ENCODE results near the gene SYNPR.

The SYNPR gene

DNA sequence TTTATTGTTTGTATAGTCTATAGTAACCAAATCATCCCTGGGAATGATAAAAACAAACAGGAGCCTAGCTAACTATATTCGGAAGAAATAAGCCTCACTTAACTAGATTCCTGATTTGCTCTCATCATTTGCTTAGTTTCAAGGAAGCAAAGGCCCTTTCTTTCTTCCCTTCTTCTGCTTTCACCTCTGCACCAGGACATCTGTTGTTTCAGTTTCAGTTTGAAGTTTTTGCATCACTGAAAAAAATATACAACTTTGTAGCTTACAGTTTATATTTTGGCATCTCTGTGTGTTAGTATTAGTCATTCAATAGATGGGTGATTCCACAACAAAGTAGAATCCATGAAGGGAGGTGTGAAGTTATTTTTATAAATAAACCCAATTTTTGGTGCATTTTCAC lies 260.8 kb downstream of the SYNPR start:
- no peak for DNase-seq (ENCODE audit: low read depth in 2 of 2)

DNA sequence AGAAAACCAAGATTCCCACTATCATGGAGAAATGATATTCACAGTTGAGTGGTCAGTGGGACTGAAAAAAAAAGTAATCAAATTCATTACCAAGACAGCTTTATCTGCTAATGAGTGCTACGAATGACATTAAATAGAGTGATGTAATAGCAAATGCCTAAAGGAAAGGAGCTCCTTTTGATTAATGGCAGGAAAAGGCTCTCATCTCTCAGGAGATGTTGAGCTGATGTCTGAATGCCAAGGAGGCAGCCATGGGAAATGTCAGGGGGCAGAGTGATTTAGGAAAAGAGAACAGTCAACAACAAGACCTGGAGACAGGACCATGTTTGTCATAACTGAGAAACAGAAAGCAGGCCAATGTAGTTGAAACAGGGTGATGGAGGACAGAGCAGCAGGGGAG lies 277.7 kb downstream of the SYNPR start:
- no peak for DNase-seq (ENCODE audit: low read depth in 2 of 2)

DNA sequence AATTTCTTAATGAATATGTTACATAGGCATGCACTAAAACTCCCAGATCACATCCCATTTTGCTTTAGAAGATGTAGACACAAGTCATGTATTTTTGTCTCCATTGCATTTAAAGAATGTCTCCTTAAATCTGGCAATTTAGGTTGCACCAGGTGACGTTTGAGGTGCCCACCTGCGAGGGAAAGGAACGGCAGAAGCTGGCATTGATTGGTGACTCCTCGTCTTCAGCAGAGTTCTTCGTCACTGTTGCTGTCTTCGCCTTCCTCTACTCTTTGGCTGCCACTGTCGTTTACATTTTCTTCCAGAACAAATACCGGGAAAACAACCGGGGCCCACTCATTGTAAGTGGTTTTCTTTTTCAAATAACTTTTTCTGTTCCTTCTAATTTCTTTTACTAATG lies 278.3 kb downstream of the SYNPR start:
- no peak for DNase-seq (ENCODE audit: low read depth in 2 of 2)

DNA sequence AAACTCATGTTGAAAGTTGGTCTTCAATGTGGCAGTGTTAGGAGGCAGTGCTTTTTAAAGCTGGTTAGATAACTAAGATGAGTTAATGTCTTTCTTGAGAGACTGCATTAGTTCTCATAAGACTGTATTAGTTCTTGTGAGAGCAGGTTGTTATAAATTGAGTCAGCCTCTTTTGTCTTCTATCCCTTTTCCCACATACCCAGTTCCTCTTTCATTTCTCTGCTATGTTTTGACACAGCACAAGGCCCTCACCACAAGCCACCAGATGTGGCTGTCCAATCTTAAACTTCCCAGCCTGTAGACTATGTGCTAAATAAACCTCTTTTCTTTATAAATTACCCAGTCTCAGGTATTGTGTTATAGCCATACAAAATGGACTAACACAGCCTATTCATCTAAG lies 279.8 kb downstream of the SYNPR start:
- DNase-seq (ENCODE audit: low read depth in 2 of 2): no peak

DNA sequence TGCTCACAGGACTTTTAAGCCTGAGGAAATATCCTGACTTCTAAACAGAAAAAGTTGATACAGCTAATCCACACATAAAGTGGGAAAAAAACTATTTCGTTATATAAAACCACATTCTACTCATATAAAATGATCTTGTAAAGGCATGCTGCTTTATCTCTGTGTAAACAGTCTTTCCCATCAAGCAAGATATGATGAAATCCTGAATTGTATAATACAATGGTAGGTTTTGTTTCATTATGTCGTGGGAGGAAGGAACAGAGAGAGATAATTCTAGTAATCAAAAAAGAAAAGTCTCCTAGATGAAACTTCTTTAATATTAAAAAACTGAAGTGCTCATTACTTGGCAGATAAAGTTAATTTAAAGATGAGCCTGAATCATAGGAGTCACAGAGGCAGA lies 281.8 kb downstream of the SYNPR start:
- DNase-seq (ENCODE audit: low read depth in 2 of 2): no peak

DNA sequence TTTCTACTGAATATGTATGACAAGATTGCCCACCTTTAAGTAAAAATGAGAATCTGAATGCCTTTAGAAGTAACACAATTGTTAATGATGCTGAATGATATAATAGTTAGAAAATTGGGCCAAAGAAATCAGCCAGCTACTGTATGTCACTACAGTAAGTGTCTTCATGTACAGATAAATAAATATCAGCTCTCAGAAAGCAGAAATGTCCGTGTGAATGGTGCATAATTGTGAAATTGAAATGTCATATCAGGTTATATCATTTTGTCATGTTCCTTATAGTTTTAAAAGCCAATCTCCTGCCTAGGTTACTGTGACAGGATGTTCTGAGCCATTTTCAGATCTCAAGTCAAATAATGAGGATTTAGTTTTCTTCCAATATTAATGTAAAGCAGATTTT lies 283.8 kb downstream of the SYNPR start:
- DNase-seq (ENCODE audit: low read depth in 2 of 2): no peak

DNA sequence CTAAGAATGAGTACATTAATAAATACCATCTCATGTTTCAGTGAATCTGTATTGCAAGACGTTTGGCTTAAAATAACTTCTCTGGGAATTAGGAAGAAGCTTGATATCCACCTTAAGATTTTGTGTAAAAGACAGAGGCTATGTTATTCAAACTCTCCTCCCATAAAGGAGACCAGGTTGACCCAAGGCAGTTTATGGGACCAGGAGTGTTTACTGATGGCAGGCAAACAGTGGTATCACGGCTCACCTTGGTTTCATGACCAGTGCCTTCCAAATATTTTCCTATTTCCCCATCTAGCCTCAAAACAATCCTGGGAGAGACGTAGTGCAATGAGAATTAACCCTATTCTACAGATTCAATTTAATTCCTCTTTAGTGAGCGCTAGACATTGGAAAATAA lies 284.2 kb downstream of the SYNPR start:
- DNase-seq (ENCODE audit: low read depth in 2 of 2): no peak

DNA sequence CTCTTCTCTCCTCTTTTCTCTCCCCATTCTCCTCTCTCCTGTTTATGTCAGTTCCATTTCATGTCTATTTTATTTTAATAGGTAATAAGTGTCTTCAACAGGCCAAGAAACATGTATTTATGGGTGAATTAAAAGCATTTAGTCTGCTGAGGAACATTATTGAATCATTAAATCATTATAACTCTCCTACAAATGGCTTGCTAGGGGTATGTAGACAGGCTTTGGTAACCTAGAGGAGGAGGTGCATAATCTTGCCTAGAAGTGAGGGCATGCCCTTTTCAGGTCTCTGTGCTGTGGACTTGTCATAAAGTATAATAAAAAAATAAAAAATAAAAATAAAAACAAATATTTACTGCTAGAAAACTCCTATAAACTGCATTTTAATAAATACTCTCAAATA lies 285.5 kb downstream of the SYNPR start:
- no peak for DNase-seq (ENCODE audit: low read depth in 2 of 2)

DNA sequence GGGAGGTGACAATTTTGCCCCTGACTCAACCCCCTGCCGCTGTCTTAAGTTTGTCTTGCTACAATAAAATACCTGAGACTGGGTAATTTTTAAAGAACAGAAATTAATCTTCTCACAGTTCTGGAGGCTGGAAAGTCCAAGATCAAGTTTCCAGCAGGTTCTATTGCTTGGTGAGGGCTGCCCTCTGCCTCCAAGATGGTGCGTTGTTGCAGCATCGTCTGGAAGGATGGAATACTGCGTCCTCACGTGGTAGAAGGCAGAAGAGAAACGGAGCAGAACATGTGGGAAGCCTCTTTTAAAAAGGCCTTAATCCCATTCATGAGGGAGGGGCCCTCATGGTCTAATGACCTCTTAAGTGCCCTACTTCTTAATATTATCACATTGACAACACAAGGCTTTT lies 287.1 kb downstream of the SYNPR start:
- no peak for DNase-seq (ENCODE audit: low read depth in 2 of 2)

DNA sequence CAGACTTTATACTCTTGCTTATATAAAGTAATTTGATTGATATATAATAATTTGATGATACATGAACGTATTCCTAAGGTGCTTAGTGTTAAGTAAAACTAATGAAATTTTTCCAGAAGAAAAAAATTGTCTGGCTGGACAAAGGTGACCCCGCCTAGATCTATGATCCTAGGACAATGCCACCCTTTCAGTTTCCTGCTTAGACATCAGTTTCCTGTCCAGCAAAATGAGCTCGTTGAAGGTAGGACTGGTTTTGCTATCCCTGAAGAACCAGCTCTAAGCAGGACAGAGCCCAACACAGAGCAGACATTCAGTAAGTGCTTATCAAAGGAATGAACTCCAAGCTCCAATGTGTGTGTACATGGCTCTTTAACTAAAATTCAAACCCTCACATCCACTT lies 293.6 kb downstream of the SYNPR start:
- DNase-seq (ENCODE audit: low read depth in 2 of 2): no peak

DNA sequence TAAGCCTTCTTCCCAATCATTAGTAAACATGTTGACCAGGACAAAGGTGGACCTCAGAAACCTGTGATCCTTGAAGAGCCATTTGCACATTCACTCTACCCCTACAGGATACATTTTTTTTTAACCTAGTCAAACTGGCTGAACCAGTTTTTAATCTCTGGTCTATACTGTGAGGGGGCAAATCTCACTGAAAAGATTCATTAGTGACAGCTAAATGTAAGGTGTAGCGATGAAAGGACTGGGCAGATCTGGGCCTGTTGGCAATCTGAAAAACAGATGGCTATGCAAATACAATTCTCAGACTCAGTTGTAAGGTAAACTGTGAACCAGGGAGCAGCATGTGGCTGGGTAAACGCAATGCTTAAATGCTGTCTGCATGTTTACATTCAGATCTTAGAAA lies 298.7 kb downstream of the SYNPR start:
- no peak for DNase-seq (ENCODE audit: low read depth in 2 of 2)

DNA sequence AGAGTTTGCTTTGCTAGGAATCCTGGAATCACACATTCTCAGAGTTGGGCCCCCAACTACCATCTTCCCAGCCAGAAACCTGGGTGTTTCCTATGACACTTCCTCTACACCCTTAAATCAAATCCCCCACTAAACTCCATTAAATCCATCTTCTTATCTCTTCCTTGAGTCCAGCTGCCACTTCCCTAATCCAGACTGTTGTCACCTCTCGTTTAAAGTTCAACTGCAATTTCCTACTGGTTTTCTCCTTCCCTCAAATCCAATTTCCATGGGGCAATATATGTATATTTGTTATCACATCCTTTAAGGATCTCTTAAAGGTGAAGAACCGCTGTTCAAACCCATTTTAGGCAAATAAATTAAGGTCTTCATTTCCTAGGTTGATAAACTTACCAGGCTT lies 300.8 kb downstream of the SYNPR start:
- DNase-seq (ENCODE audit: low read depth in 2 of 2): no peak

DNA sequence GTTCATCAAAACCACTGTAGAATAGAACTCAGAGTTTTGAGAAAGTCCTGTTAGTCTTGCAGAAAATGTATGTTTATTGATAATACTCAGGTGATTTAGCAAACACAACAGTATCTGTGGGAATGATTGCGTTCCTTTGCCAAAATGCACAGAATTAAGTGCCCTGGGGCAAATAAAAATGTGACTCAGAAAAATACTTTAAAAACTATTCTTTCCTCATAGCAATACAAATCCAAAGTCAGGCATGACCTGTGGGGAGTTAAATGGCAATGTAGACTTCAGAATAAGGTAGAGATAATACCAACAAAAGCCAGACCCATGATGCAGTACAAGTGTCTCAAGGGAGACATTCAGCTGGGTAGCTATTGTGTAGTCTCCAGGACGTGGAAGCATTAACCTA lies 302.0 kb downstream of the SYNPR start:
- no peak for DNase-seq (ENCODE audit: low read depth in 2 of 2)

DNA sequence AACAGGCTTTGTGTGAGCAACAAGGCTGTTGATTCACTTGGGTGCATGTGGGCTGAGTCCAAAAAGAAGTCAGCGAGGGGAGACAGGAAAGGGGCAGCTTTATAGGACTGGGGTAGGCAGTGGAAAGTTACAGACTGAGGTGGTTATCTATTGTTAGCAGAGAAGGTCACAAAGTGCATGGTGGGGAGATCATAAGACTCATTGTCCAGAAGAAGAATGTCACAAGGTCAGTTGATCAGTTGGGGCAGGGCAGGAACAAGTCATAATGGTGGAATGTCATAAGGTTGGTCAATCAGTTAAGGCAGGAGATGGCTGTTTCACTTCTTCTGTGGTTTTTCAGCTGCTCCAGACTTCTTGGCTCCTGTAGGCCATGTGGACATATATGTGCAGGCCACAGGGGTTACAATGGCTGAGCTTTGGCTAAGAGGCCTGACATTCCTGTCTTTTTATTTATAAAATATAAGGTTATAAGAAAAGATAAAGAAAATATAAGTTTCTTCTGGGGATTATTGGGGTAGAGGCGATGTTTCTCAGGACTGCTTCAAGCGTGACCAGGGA lies 304.9 kb downstream of the SYNPR start:
- no peak for DNase-seq (ENCODE audit: low read depth in 2 of 2)

DNA sequence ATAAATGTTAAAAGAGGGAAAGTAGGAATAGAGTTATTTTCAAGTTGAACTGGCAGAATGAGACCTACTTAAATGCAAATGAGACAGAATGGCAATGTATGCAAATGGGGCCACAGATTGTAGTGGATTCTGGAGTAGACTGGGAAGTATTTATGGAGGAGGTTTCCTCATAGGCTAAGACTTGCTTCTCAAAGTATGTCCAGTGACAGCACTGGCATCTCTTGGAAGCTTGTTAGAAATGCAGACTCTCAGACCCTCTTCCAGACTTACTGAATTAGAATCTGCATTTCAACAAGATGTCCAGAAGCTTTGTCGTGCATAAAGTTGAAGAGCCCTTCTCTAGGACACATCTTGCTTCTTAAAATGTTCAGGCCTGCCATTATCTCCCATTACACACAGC lies 306.6 kb downstream of the SYNPR start:
- no peak for DNase-seq (ENCODE audit: low read depth in 2 of 2)

DNA sequence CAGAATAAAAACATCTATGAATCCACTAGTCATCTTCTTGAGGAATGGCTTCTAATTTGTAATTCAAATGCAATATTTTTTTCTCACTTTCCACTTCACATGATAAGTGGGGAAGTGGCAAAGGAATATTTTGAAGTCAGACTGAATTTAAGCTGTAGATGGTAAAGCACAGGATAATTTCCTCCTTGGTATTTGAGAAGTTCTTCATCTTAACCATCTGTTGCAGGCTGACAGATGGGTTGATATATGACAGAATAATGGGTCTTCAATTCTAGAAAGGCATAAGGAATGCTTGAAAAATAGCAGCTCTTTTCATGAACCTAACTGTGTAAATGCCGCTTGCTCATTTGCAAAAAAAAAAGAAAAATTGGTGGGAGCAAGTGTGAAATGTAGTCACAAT lies 307.8 kb downstream of the SYNPR start:
- DNase-seq (ENCODE audit: low read depth in 2 of 2): no peak

DNA sequence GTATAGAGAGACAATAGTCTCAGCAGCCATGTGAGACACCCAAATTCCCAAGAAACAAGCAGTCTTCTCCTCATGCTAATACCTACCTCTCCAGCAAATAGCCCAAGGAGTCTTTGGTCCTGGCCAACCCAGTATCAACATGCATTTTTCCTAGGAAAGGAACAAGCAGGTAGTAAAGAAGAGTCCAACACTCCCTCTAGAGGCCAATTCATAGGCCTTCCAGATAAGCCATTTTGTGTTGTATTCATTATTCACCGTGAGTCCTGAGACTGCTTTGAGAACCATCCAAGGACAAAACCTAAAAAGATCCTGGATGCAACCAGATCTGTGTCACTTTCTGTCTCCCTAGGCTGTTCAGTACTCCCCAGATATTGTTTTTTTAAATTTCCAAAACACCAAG lies 310.8 kb downstream of the SYNPR start:
- DNase-seq (ENCODE audit: low read depth in 2 of 2): no peak

DNA sequence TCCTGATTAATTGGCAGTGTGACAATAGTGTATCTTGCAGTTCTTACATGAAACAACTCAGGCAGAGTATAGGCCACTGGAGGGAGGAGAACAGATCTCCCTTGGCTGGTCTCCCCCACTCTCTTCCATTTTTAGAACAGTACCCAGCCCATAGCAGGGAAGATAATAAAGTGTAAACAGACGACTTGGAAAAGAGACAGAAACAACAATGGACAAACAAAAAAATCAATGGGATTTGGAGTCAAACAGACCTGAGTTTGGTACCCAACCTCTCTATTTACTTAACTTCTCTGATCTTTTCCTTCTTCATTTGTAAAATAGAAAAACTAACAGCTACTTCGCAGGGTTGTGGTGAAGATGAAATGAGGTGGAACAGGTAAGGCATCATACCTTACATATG lies 315.7 kb downstream of the SYNPR start:
- DNase-seq (ENCODE audit: low read depth in 2 of 2): no peak

DNA sequence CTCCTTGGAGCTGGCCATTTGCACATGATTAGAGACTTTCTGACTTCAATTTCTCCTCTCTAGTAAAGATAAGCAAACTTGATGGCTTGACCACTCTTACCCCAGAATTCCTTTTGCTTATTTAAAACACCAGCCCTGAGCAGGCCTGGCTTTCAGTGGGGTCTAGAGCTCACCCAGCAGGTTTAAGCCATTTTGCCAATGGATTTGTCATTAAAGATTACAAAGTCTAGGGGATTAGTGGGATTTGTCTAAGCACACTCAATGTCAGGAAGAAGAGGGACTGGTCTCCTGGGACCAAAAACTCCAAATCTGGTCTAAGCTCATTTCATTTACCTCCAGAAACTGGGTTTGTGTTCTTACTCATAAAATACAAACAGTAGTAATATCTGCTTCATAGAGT lies 317.1 kb downstream of the SYNPR start:
- no peak for DNase-seq (ENCODE audit: low read depth in 2 of 2)

DNA sequence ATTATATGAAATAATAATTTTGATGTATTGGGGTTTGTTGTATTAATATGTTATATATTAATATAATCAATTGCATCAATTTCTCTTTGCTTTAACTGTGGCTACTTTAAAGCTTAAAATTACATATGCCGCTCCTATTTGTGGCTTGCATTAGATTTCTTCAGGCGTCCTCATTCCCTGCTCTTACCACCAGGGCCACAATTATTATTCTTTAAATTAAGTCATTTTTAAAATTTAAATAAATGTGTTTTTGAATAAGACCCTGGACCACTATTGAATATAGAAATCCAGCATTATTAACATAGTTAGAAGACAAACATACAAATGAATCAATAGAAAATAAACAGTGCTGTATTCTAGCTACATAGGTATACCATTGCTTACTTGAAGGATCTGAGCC lies 318.9 kb downstream of the SYNPR start:
- DNase-seq (ENCODE audit: low read depth in 2 of 2): no peak

DNA sequence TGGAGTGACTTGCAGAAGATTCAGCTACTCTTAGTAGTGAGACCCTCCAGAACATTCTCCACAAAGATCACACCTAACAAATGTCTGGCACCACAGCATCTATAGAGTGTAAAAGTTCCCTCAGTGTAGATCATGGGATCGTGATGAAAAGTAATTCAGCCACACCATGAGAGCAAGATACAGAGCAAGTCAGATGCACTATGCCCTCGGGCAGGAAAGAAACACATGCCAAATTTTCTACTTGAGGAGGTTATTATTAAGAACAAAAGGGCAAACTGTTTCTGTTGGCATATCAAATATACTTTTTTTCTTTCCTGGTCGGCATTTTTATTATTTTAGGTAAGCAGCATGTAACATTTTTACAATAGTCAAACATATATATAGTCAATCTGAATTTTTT lies 329.6 kb downstream of the SYNPR start:
- no peak for DNase-seq (ENCODE audit: low read depth in 2 of 2)

DNA sequence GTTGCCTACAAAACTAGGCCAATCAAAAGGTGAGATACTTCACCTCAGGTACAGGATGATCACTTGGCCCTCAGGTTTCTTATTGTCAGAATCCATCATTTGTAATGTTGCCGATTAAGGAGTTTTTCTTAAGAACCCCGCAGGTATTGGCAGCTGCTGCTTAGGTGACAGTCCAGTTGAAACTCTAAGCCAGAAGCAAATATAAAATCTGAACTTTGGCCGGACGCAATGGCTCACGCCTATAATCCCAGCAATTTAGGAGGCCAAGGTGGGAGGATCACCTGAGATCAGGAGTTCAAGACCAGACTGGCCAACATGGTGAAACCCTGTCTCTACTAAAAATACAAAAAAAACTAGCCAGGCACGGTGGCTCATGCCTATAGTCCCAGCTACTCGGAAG lies 331.3 kb downstream of the SYNPR start:
- no peak for DNase-seq (ENCODE audit: low read depth in 2 of 2)

DNA sequence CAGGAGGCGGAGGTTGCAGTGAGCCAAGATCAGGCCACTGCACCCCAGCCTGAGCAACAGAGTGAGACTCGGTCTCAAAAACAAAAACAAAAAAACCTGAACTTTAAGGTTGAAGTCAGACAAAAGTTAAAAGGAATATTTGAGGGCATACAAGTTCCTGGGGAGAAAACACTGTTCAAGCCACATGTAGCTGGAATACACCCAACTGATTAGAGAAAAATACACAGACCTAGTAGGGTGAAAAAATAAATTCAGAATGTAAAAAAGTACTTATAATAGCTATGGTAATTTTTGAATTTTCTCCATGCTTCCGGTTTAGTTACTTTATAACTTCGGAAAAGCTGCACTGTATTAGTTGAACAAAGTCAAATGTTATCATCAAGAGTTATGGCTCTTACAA lies 331.7 kb downstream of the SYNPR start:
- DNase-seq (ENCODE audit: low read depth in 2 of 2): no peak

DNA sequence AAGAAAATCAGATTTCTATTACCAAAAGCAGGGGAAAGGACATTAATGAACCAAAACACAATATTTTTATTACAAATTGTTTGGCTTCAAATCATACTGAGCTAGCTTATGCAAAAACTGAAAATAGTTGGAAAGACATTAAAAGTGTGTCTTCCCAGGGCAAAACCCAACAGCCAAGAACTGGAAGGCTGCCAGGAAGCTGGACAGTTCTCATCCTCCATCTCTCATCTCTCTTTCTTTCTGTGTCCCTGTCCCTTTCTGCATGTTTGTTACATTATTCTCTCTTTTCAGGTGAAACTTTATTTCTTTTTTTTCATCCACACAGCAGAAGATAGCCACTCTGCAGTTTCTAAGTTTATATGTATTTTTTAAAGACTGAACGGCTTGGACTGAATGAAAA lies 333.3 kb downstream of the SYNPR start:
- DNase-seq (ENCODE audit: low read depth in 2 of 2): no peak

DNA sequence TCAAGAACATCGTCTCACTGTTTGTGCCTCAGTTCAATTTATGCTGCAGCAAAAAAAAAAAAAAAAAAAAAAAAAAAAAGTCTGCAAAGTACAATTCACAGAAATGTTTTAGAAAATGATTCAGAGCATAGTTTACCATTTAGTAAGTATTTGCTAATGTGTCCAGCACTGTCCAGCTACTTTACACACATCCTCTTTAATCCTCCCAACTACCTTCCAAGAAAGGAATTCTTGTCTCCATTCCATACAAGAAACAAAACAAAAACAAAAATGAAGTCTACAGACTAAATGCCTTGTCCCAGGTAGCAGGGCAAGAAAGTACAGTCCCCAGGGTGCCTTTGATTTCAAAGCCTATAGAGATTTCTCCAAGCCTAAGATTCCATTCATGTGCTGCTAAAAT lies 335.5 kb downstream of the SYNPR start:
- peak in 1 of 2 experiments; percentile 18 for DNase-seq (ENCODE audit: low read depth in 2 of 2)

Data from fibroblast of skin of left quadriceps (primary cell).